HEK293 (cell line): ENCODE results near the gene C9orf153.

Experiments
- KLF8 ChIP-seq: fragments of 450-650 bp; formaldehyde crosslinking; IDR thresholded peaks from 2 replicates; pipeline ENCODE4 v1.5.1; 2016; ENCODE audit warnings: missing biosample characterization, missing genetic modification characterization
- MZF1 ChIP-seq: fragments of 450-650 bp; formaldehyde crosslinking; IDR thresholded peaks from 2 replicates; pipeline ENCODE4 v1.5.1; 2017; ENCODE audit warnings: missing biosample characterization, missing genetic modification characterization, borderline replicate concordance
- OSR2 ChIP-seq: fragments of 450-650 bp; formaldehyde crosslinking; IDR thresholded peaks from 2 replicates; pipeline ENCODE4 v1.5.1; 2016; ENCODE audit warnings: missing biosample characterization, missing genetic modification characterization
- PRDM10 ChIP-seq: fragments of 450-650 bp; formaldehyde crosslinking; IDR thresholded peaks from 2 replicates; pipeline ENCODE4 v1.5.1; 2016; ENCODE audit warnings: missing biosample characterization, missing genetic modification characterization
- SP7 ChIP-seq: fragments of 450-650 bp; formaldehyde crosslinking; IDR thresholded peaks from 2 replicates; pipeline ENCODE4 v1.5.1; 2016; ENCODE audit warnings: missing biosample characterization, missing genetic modification characterization
- ZBTB11 ChIP-seq: fragments of 450-650 bp; formaldehyde crosslinking; conservative IDR thresholded peaks from 2 replicates; pipeline ENCODE4 v1.5.1; 2016; ENCODE audit warnings: low read depth, missing biosample characterization, missing genetic modification characterization
- ZBTB17 ChIP-seq: fragments of 450-650 bp; formaldehyde crosslinking; IDR thresholded peaks from 2 replicates; pipeline ENCODE4 v1.5.1; 2016; ENCODE audit warnings: missing biosample characterization, missing genetic modification characterization
- ZBTB6 ChIP-seq: fragments of 450-650 bp; formaldehyde crosslinking; IDR thresholded peaks from 2 replicates; pipeline ENCODE4 v1.5.1; 2017; ENCODE audit warnings: missing biosample characterization, missing genetic modification characterization
- ZBTB7A ChIP-seq: fragments of 450-650 bp; formaldehyde crosslinking; IDR thresholded peaks from 2 replicates; pipeline ENCODE4 v1.5.1; 2016; ENCODE audit warnings: low read depth, missing biosample characterization, missing genetic modification characterization
- ZNF138 ChIP-seq: fragments of 450-650 bp; formaldehyde crosslinking; IDR thresholded peaks from 2 replicates; pipeline ENCODE4 v1.5.1; 2016; ENCODE audit warnings: missing biosample characterization, missing genetic modification characterization, borderline replicate concordance
- ZNF157 ChIP-seq: fragments of 450-650 bp; formaldehyde crosslinking; IDR thresholded peaks from 2 replicates; pipeline ENCODE4 v1.5.1; 2016; ENCODE audit warnings: missing biosample characterization, missing genetic modification characterization
- ZNF18 ChIP-seq: fragments of 450-650 bp; formaldehyde crosslinking; IDR thresholded peaks from 2 replicates; pipeline ENCODE4 v1.5.1; 2016; ENCODE audit warnings: missing biosample characterization, missing genetic modification characterization
- ZNF184 ChIP-seq: fragments of 450-650 bp; IDR thresholded peaks from 2 replicates; pipeline ENCODE4 v1.5.1; 2018; ENCODE audit warnings: missing biosample characterization, mild to moderate bottlenecking, missing genetic modification characterization
- ZNF2 ChIP-seq: fragments of 450-650 bp; formaldehyde crosslinking; IDR thresholded peaks from 2 replicates; pipeline ENCODE4 v1.5.1; 2016; ENCODE audit warnings: missing biosample characterization, missing genetic modification characterization
- ZNF211 ChIP-seq: fragments of 450-650 bp; formaldehyde crosslinking; IDR thresholded peaks from 2 replicates; pipeline ENCODE4 v1.5.1; 2016; ENCODE audit warnings: low read depth, missing biosample characterization, missing genetic modification characterization
- ZNF214 ChIP-seq: fragments of 450-650 bp; formaldehyde crosslinking; IDR thresholded peaks from 2 replicates; pipeline ENCODE4 v1.5.1; 2017; ENCODE audit warnings: missing biosample characterization, mild to moderate bottlenecking, missing genetic modification characterization, borderline replicate concordance
- ZNF280D ChIP-seq: fragments of 450-650 bp; formaldehyde crosslinking; IDR thresholded peaks from 2 replicates; pipeline ENCODE4 v1.5.1; 2016; ENCODE audit warnings: missing biosample characterization, missing genetic modification characterization
- ZNF549 ChIP-seq: fragments of 450-650 bp; IDR thresholded peaks from 2 replicates; pipeline ENCODE4 v1.5.1; 2018; ENCODE audit warnings: missing biosample characterization, missing genetic modification characterization, mild to moderate bottlenecking, inconsistent platforms, moderate library complexity
- ZNF623 ChIP-seq: fragments of 450-650 bp; formaldehyde crosslinking; IDR thresholded peaks from 2 replicates; pipeline ENCODE4 v1.5.1; 2016; ENCODE audit warnings: missing biosample characterization, missing genetic modification characterization
- ZNF658 ChIP-seq: fragments of 450-650 bp; formaldehyde crosslinking; IDR thresholded peaks from 2 replicates; pipeline ENCODE4; 2016; ENCODE audit warnings: missing biosample characterization, missing genetic modification characterization
- ZNF660 ChIP-seq: fragments of 450-650 bp; IDR thresholded peaks from 2 replicates; pipeline ENCODE4 v1.5.1; 2018; ENCODE audit warnings: missing biosample characterization, mild to moderate bottlenecking, missing genetic modification characterization
- ZNF843 ChIP-seq: fragments of 450-650 bp; formaldehyde crosslinking; IDR thresholded peaks from 2 replicates; pipeline ENCODE4 v1.5.1; 2016; ENCODE audit warnings: missing biosample characterization, missing genetic modification characterization

Gene C9orf153

GRCh38 chr9:86176468-86176867 lies 83.0 kb downstream of the C9orf153 start (continued):
- TF ChIP-seq PRDM10: peak; percentile 70
- TF ChIP-seq KLF8 (tag by site-specific recombination): no peak
- no peak for TF ChIP-seq ZNF184 (tag by site-specific recombination)
- TF ChIP-seq ZNF214 (tag by site-specific recombination): no peak
- no peak for TF ChIP-seq ZNF623
- TF ChIP-seq ZNF2 (tag by site-specific recombination): 0 out of 2 replicates have a peak, but pooled peaks have one; percentile 44
- peak; percentile 85 for TF ChIP-seq ZNF549
- peak; percentile 22; the same call in 1 of the 2 replicates for TF ChIP-seq ZNF660 (tag by site-specific recombination)
- TF ChIP-seq ZBTB7A (tag by site-specific recombination): no peak
- TF ChIP-seq ZNF280D (tag by site-specific recombination): no peak
- TF ChIP-seq OSR2: peak; percentile 72
- no peak for TF ChIP-seq ZNF658
- TF ChIP-seq ZNF843: 0 out of 2 replicates have a peak, but pooled peaks have one; percentile 34
- no peak for TF ChIP-seq ZNF157 (tag by site-specific recombination)
- no peak for TF ChIP-seq ZNF211 (tag by site-specific recombination)
- no peak for TF ChIP-seq ZNF18 (tag by site-specific recombination)
- peak; percentile 87 for TF ChIP-seq SP7 (tag by site-specific recombination)
- 0 out of 2 replicates have a peak, but pooled peaks have one; percentile 3 for TF ChIP-seq ZBTB11 (tag by site-specific recombination)
- no peak for TF ChIP-seq ZNF138
- no peak for TF ChIP-seq ZBTB6 (tag by site-specific recombination)
- peak; percentile 89 for TF ChIP-seq MZF1 (tag by site-specific recombination)
- TF ChIP-seq ZBTB17 (tag by site-specific recombination): peak; percentile 22; the same call in 1 of the 2 replicates
